Neuron (in vitro differentiated cells): ENCODE results near the gene CHST6.
"Not testable (repeated sequence)": the region's sequence is repeated elsewhere in the genome, so short reads cannot be mapped to it uniquely, and the experiment has no call there.

Source experiments
- H2AFZ ChIP-seq: one replicate; pipeline ENCODE4 v1.6.1; 2013; ENCODE audit warnings: low read depth, mild to moderate bottlenecking, inconsistent platforms, low read length, moderate library complexity
- H3K27me3 ChIP-seq: one replicate; pipeline ENCODE4 v1.6.1; 2013; ENCODE audit warnings: low read length; ENCODE audit not compliant: insufficient read depth
- H3K36me3 ChIP-seq: one replicate; pipeline ENCODE4 v1.6.1; 2013; ENCODE audit warnings: low read length; ENCODE audit not compliant: insufficient read depth
- H3K4me1 ChIP-seq: one replicate; pipeline ENCODE4 v1.6.1; 2013; ENCODE audit warnings: low read length; ENCODE audit not compliant: insufficient read depth
- H3K4me3 ChIP-seq: 2 replicates; pipeline ENCODE4 v1.5.1; 2013; ENCODE audit warnings: mild to moderate bottlenecking, low read length, moderate library complexity
- H3K9me3 ChIP-seq: one replicate; pipeline ENCODE4 v1.6.1; 2013; ENCODE audit warnings: low read length

Gene CHST6

DNA sequence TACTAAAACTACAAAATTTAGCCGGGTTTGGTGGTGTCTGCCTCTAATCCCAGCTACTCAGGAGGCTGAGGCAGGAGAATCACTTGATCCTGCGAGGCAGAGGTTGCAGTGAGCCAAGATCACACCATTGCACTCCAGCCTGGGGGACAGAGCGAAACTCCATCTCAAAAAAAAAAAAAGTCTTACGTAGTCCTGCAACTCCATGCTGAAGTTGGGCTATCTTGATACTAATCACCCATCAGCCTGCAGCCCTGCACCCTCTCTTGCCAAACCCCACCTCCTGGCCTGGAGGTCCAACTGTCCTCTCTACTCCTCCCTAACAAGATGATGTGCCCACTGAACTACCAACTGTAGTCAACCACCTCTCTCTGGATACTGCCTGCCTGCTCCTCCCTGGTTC is 35.5 kb downstream of the CHST6 start:
- Histone ChIP-seq H3K27me3 (no peaks in the 10 kb centered on the region), H2AFZ (no peak overlapping the region), H3K9me3 (no peaks in the 10 kb centered on the region), H3K36me3 (peaks cover 9% of the 10 kb centered on the region), H3K4me1 (peaks cover 11% of the 10 kb centered on the region), H3K4me3 (no peak overlapping the region)

DNA sequence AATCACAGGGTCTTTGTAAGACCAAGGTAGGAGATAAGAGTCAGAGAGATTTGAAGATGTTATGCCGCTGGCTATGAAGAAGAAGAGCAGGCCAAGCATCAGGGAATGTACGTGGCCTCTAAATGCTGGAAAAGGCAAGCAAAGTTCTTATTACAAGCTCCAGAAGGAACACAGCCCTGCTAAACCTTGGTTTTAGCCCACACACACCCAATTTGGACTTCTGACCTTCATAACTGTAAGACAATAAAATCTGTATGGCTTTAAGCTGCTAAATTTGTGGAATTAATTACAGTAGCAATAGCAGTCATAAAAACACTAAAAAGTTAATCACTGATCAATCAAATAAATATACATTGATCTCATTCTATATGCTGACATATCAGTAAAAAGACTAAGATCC is 36.8 kb downstream of the CHST6 start:
- Histone ChIP-seq H2AFZ (no peak overlapping the region), H3K4me3 (no peak overlapping the region), H3K4me1 (peaks cover 14% of the 10 kb centered on the region), H3K27me3 (no peaks in the 10 kb centered on the region), H3K9me3 (no peaks in the 10 kb centered on the region), H3K36me3 (peaks cover 9% of the 10 kb centered on the region)

DNA sequence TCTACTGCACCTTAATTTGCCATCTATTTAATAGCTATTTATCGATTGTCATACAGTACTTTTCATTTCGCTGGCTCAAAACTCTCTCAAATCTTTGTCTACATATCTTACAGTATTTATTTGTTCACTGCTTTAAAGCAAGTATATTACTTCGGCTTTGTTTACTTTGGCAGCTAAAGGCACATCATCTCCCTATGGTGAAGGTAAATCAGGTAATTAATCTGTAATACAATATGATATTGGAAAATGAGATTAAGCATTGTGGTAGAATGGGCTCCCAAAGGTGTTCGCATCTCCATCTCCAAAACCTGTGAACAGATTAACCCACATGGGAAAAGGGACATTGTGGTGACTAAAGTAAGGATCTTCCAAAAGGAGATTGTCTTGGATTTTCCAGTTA is 37.2 kb downstream of the CHST6 start:
- Histone ChIP-seq H3K4me1 (peaks cover 13% of the 10 kb centered on the region), H3K27me3 (no peaks in the 10 kb centered on the region), H2AFZ (no peak overlapping the region), H3K4me3 (no peak overlapping the region), H3K9me3 (no peaks in the 10 kb centered on the region), H3K36me3 (peaks cover 9% of the 10 kb centered on the region)

DNA sequence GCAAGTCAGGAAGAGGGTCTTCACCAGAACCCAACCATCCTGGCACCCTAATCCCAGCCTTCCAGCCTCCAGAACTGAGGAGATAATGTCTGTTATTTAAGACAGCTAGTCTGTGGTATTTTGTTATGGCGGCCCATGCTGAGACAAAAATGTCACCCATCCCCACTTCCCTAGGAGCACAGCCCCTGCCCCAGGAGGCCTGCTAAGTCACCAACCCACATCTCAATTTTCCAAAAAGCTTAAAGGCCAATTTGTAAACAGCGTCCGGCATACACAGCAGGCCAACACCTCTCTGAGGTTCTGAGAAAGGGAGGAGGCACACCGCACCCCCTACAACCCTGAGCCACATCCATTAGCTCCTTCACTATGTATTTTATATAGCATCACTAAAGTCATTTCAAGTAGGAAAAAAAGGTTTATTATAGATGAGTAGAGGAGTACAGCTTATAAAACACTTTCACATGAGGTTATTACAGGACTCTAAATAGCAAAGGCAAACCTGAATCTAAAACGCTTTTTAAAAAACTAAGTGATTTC is 37.7 kb downstream of the CHST6 start:
- H2AFZ ChIP-seq: no peak overlapping the region
- peaks cover 10% of the 10 kb centered on the region for H3K36me3 ChIP-seq
- H3K9me3 ChIP-seq: no peaks in the 10 kb centered on the region
- H3K27me3 ChIP-seq: no peaks in the 10 kb centered on the region
- no peak overlapping the region for H3K4me3 ChIP-seq
- peaks cover 9% of the 10 kb centered on the region for H3K4me1 ChIP-seq

DNA sequence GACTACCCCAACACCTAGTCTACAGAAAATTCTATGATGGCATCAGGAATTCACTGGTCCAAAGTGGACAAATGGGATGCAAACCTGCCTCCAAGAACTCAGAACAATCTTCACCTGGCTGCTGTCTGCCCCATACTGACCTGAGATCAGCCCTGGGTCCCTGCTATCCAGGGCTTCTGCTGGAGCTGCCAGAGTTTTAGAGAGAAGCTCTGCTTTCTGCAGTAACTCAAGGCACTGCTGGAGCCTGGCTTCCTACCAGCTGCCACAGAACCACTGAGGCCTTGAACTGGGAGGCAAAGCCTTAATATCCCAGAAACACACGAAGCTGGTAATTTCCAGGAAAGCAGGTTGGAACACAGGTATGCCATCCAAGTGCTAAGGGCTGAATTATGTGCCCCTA is 38.3 kb downstream of the CHST6 start:
- Histone ChIP-seq H2AFZ (no peak overlapping the region), H3K4me1 (peaks cover 5% of the 10 kb centered on the region), H3K4me3 (no peak overlapping the region), H3K9me3 (no peaks in the 10 kb centered on the region), H3K27me3 (no peaks in the 10 kb centered on the region), H3K36me3 (peaks cover 12% of the 10 kb centered on the region)

DNA sequence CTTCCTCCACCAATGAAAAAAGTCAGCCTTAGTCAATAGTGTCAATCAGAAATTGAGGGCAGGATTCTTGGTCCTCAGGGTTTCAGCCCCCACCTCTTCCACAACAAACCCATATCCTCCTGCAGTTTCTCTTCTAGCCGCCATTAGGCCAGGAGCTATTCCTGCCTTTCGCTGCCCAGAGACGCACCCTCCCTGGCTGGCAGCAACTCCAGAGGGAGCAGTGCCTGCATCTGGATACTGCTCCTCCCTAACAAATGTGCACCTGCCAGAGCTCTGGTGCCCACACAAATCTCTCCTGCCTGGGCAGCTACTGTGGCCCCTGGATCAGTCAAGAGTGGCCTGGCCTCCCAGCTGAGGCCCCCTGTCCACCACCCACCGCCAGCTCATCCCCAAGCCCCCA is 38.8 kb downstream of the CHST6 start:
- not testable (repeated sequence) for H2AFZ ChIP-seq, H3K9me3 ChIP-seq, H3K4me3 ChIP-seq, H3K27me3 ChIP-seq, H3K4me1 ChIP-seq
- peaks cover 13% of the 10 kb centered on the region for H3K36me3 ChIP-seq

DNA sequence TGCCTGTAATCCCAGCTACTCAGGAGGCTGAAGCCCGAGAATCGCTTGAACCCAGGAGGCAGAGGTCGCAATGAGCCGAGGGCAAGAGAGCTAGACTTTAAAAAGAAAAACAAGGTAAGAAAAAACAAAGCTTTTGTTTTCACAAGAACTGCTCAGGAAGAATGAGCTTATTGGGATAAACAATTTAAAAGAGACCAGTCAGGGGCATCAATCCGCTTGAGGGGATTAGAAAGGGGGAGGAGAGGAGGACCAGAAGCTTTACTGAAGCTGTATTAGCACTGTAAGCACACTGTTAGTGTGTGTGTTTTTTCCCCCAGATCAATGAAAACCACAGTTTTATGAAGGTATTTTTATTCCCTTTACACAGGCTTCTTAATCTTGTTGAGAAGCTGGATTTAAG is 39.6 kb downstream of the CHST6 start:
- peaks cover 5% of the 10 kb centered on the region for H3K4me1 ChIP-seq
- H3K4me3 ChIP-seq: no peak overlapping the region
- H3K9me3 ChIP-seq: peaks cover 4% of the 10 kb centered on the region
- no peak overlapping the region for H2AFZ ChIP-seq
- H3K27me3 ChIP-seq: no peaks in the 10 kb centered on the region
- peaks cover 16% of the 10 kb centered on the region for H3K36me3 ChIP-seq

DNA sequence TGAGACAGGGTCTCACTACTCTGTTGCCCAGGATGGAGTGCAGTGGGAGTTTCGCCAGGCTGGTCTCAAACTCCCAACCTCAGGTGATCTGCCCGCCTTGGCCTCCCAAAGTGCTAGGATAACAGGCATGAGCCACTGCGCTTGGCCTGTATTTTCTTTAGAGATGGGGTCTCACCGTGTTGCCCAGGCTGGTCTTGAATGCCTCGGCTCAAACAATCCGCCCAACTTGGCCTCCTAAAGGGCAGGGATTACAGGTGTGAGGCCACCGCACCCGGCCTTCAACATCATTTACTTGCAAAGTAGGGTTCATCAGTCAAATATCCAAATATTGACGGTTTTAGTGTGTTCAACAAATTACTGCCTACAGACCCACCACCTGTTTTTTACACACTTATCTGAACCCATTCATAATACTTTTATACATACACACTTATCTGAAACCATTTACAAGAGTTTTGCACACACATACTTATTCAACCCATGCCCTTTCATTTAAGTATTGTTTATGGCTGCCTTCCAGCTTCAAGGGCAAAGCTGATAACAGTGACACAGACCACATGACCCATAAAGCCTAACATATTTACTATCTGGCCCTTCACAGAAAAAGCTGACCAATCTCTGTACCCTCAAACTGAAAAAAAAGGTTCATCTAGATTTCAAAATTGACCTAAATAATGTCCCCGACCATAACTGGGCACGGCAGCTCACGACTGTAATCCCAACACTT is 42.6 kb downstream of the CHST6 start:
- H2AFZ ChIP-seq: no peak overlapping the region
- no peak overlapping the region for H3K4me3 ChIP-seq
- peaks cover 4% of the 10 kb centered on the region for H3K9me3 ChIP-seq
- H3K27me3 ChIP-seq: no peaks in the 10 kb centered on the region
- peaks cover 5% of the 10 kb centered on the region for H3K4me1 ChIP-seq
- peaks cover 33% of the 10 kb centered on the region for H3K36me3 ChIP-seq

DNA sequence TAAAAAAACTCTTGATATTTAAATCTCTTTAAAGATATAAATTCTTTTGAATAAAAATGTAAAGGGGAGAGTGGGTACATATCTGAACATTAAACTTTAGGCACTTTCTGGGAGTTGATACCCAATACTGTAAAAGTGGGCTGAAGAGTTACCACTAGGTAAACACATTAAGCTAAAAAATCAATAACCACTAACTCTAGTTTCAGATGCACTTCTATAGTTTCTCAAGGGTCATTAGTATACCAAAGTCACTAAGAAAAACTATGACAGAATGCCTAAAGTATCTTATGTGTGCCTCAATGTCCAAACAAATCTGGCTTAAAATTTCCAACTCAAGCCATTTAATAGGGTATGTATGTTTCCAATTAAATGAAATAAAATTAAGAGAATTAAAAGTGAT is 48.8 kb downstream of the CHST6 start:
- H3K36me3 ChIP-seq: peaks cover 37% of the 10 kb centered on the region
- H3K27me3 ChIP-seq: no peaks in the 10 kb centered on the region
- peaks cover 5% of the 10 kb centered on the region for H3K9me3 ChIP-seq
- no peaks in the 10 kb centered on the region for H3K4me1 ChIP-seq
- H2AFZ ChIP-seq: no peak overlapping the region
- H3K4me3 ChIP-seq: no peak overlapping the region

DNA sequence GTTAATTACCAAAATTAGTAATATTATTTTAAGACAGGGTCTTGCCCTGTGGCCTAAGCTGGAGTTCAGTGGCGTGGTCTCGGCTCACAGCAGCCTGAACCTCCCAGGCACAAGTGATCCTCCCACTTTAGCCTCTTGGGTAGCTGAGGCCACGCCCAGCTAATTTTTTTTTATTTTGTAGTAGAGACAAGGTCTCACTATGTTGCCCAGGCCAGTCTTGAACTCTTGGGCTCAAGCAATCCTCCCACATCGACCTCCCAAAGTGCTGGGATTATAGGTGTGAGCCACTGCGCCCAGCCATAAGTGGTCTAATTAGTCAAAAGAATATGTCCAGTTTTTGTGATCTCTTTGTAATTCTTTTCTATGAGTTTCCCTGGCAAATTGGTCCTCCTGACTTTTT is 49.9 kb downstream of the CHST6 start:
- no peak overlapping the region for H3K4me3 ChIP-seq
- peaks cover 28% of the 10 kb centered on the region for H3K36me3 ChIP-seq
- no peaks in the 10 kb centered on the region for H3K4me1 ChIP-seq
- H3K27me3 ChIP-seq: no peaks in the 10 kb centered on the region
- peaks cover 5% of the 10 kb centered on the region for H3K9me3 ChIP-seq
- no peak overlapping the region for H2AFZ ChIP-seq

DNA sequence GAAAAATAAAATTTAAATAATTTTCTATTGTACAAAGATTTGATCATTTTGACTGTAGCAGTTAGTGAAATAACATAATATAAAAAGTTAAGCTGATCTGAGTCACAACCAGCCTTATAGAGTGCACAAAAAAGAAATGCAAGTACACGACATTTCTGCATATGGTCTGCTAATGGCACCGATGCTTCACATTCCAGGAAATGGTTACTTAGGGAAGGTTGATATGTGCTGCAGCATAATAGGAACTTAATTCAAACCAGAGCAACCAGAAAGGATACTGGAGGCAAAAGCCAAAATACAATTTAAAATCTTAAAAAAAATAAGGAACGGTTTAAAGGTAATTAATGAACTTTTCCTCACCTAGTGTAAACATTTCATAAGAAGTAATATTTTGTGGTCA is 51.9 kb downstream of the CHST6 start:
- H3K27me3 ChIP-seq: no peaks in the 10 kb centered on the region
- no peak overlapping the region for H3K4me3 ChIP-seq
- H3K4me1 ChIP-seq: no peaks in the 10 kb centered on the region
- H3K9me3 ChIP-seq: peaks cover 5% of the 10 kb centered on the region
- H2AFZ ChIP-seq: no peak overlapping the region
- peaks cover 14% of the 10 kb centered on the region for H3K36me3 ChIP-seq

DNA sequence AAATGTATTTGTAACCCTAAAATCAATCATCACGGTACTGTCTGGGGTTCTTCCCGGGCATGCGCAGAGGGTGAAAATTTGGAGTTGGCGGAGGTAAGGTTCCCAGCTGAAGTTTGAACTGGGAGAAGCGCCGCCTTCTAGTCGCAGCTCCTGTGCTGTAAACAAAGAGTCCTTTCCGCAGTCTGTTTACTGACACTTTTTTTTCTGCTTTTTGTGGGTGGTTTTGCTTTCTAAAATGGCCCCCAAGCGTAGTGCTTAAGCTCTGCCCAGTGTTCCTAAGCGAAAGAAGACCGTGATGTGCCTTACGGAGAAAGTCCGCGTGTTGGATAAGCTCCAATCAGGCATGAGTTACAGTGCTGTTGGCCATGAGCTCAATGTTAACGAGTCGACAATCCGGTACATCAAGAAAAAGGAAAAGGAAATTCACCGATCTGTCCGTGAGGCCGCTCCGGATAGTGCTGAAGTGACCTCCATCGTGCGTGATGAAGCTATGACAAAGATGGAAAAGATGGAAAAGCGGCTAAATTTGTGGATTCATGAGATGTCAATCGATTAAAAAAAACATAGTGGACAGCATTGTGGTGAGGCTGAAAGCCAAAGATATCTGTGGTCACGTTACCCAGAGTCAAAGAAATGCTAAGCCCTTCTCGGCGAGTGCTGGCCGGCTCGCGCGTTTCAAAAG is 61.4 kb downstream of the CHST6 start:
- Histone ChIP-seq H3K9me3 (no peaks in the 10 kb centered on the region), H2AFZ (peak overlapping the region; percentile 72), H3K4me1 (peaks cover 4% of the 10 kb centered on the region), H3K27me3 (no peaks in the 10 kb centered on the region), H3K36me3 (peaks cover 9% of the 10 kb centered on the region), H3K4me3 (peak overlapping the region; percentile 97)

DNA sequence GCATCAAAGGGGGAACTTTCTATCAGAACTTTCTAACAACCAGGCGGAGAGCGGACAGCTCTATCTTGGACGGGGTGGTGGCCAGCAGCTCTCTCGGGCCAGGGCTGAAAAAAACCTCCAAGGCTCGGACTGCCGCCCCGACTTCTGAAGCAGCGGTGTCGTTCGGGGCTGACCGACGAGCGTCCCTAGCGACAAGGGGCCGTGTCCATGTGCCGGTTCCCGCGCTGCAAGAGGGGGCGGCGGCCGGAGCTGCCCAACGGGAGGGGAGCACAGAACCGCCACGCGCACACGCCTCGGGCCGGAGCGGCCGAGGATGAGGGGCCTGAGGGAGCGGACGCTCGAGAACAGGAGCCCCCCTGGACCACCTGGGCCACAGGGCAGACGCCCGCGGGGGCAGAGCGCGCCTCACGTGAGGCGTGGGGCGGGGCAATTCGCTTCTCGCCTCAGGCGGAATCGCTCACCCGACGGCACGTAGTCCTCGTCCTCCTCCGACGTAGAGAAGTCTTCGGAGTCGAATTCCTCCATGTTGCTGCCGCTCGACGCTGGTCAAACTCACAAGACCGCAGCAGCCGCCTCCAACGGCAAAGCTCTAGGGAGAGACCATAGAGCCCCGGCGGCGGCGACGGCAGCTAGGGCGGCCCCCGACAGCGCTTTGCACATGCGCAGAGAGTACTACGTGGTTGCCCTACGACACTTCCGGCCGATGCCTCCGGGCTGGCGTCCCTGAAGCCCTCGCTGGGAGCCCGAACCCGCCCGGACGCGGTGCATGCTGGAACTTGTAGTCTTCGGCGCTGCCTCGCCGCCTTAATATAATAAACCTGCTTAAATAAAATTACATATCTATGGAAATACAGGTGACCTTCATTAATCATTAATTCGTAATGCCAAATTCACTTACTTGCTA is 62.2 kb downstream of the CHST6 start, which contains the start of gene CFDP1:
Gene CFDP1, minus strand, starts transcription at position 676 of the 904 bp plus-strand sequence. Its CDS starts 151 bp downstream, at position 525.
- peaks cover 9% of the 10 kb centered on the region for H3K36me3 ChIP-seq
- no peaks in the 10 kb centered on the region for H3K9me3 ChIP-seq
- peaks cover 4% of the 10 kb centered on the region for H3K4me1 ChIP-seq
- H3K27me3 ChIP-seq: no peaks in the 10 kb centered on the region
- H3K4me3 ChIP-seq: peak within 1 kb of the TSS; percentile 97
- H2AFZ ChIP-seq: peak within 1 kb of the TSS; percentile 72
